ENCODE data around the gene ANKEF1. TPM values are rescaled to one million over a fixed set of nuclear protein-coding genes. Genes with fewer than 3 reads are reported as not detected.
A peak's percentile ranks its signal among the peaks of the same experiment; 100 is the strongest.

The ANKEF1 gene
- total RNA-seq (2014; rRNA removed; shearing (Covaris generic)), result 1.4 and 2.8 TPM in 2 replicates
- 1.5 and 1.8 TPM in 2 replicates for polyA plus RNA-seq (2015; cell fraction: cytosol; rRNA removed)
- 0.26 and 0.86 TPM in 2 replicates for polyA plus RNA-seq (2015; cell fraction: nucleus; rRNA removed)

DNA sequence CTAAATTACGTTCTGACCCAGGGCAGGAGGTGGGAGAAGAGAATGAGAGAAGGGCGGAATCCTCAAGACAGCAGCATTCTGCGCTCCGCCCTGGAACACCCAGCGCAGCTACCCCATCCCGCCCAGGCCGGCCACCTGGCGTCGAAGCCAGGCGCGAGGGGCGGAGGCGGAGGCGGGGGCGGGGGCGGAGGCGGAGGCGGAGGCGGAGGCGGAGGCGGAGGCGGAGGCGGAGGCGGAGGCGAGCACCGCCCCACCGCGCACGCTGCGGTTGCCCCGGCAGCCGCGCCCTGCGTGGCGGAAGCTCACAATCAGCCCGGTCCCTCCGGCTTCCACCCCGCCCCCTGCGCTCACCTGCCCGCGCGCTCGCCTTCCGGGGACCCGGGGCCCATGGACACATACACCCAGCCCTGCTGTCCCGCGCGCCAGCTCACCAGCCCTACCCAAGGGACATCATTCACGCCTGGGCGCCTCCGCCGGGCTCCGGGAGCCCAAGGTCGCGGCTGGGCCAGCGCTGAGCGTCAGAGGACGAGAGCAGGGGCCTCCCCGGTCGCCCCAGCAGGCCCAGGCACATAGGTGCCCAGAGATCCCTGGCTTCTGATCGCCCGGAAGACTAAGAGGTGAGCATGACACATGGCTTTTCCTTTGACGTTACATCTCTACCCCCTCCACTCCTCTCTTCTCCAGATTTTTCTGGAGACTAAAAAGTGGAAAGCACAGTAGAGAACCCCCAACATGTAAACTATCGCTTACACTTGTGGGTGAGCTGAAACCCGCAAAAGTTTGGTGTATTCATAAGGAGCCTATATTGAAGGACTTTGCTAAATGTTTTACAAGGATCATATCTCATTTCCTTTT is at the start of gene ANKEF1:
Gene ANKEF1 (plus strand): TSS at position 271 of the 855 bp plus-strand sequence. CDS start 3,315 bp downstream, outside the sequence.
- DNase-seq (ENCODE audit: low read depth, low spot score), result peak; percentile 66
- in situ Hi-C loops (cut with HindIII; ENCODE audit: low pct_unique_long_range_greater_than_20kb, low sequenced_read_pairs), result no loop called here

DNA sequence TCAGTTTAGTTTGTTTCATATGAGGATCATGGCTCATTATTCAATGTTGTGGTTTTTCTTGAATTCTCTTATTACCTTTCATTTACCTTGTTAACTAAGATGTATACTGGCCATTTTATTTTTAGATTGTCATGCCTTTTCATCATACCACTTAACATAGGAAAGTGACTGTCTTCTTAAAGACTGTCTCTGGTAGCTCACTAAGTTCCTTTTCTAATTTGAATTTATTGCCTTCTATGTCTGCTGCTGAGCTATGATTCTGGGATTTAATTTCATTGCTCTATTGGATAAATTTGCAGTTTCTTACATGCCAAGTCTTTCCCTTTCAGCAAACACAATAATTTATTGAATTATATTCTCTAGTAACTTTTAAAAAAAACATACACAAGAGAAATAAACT is 49.5 kb upstream of the ANKEF1 start:
- in situ Hi-C loops (cut with HindIII; ENCODE audit: low pct_unique_long_range_greater_than_20kb, low sequenced_read_pairs), result no loop called here
- no peak for DNase-seq (ENCODE audit: low read depth, low spot score)

DNA sequence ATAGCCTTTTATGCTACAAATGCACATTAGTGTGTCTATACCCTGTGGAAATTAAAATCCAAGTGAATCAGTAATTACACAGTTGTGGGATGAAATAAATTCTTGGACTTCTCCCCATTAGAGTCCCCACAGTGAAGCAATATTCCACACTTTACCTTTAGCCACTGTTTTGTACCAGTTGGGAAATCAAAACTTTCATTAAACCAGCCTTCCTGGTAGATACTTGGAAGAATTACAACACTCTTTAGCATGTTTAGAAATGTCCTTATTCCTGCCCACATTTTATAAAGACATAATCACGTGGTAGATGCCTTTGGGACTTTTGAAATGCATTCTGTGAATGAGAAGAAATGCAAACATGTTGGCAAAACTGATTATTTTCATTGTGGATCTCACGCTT is 49.0 kb upstream of the ANKEF1 start:
- DNase-seq (ENCODE audit: low read depth, low spot score), result no peak
- in situ Hi-C loops (cut with HindIII; ENCODE audit: low pct_unique_long_range_greater_than_20kb, low sequenced_read_pairs), result no loop called here

GRCh38 chr20:9989066-9989724 is 45.6 kb upstream of the ANKEF1 start:
- DNase-seq (ENCODE audit: low read depth, low spot score), result no peak
- in situ Hi-C loops (cut with HindIII; ENCODE audit: low pct_unique_long_range_greater_than_20kb, low sequenced_read_pairs), result no loop called here

DNA sequence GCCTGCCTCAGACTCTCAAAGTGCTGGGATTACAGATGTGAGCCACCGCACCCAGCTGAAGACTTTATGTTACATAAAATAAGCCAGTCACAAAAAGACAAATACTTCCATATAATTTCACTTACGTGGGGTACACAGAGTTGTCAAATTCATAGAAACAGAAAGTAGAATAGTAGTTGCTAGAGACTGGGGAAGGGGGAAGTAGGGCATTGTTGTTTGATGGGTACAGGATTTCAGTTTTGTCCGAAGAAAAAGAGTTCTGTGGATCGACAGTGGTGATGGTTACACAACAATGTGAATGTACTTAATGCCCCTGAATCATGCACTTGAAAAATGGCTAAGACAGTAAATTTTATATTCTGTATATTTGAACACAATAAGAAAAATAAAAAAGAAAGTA is 41.6 kb upstream of the ANKEF1 start:
- DNase-seq (ENCODE audit: low read depth, low spot score), result no peak
- in situ Hi-C loops (cut with HindIII; ENCODE audit: low pct_unique_long_range_greater_than_20kb, low sequenced_read_pairs), result no loop called here

DNA sequence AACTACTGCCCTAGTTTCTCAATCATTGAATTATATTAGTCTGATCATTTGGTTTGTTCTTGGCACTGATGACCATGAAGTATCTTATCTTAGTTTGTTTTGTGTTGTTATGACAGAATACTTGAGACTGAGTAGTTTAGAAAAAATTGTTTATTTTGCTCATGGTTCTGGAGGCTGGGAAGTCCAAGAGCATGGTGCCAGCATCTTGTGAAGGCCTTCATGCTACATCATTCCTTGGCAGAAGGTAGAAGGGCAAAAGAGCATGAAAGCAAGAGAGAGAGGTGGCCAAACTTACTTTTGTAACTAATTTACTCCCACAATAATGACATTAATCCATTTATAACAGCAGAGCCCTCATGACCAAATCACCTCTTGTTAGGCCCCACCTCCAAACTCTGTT is 40.1 kb upstream of the ANKEF1 start:
- DNase-seq (ENCODE audit: low read depth, low spot score), result no peak
- in situ Hi-C loops (cut with HindIII; ENCODE audit: low pct_unique_long_range_greater_than_20kb, low sequenced_read_pairs), result no loop called here

- in situ Hi-C loops (cut with HindIII; ENCODE audit: low pct_unique_long_range_greater_than_20kb, low sequenced_read_pairs), result no loop called here
- no peak for DNase-seq (ENCODE audit: low read depth, low spot score)
Measured at GRCh38 chr20:9995510-9996272, 39.1 kb upstream of the ANKEF1 start.

GRCh38 chr20:9996944-9997343 is 37.8 kb upstream of the ANKEF1 start:
- in situ Hi-C loops (cut with HindIII; ENCODE audit: low pct_unique_long_range_greater_than_20kb, low sequenced_read_pairs), result no loop called here
- no peak for DNase-seq (ENCODE audit: low read depth, low spot score)

DNA sequence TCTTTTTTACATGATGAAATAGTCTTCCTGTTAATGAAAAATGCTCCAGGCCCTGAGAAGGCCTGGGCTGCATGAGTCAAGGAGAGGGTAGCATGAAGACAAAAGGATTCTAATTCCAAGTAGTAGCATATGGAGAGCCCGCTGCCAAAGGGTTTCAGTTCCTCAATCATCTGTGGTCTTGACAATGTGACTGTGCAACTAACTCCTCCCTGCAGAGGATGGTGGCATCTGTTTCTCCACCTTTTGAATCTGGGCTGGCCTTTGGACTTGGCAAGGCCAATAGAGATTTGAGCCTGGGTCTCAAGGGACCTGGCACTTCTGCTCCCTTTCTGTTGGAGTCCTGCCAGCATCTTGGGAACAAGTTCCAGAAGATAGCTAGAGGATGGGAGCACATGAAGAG is 35.1 kb upstream of the ANKEF1 start:
- no peak for DNase-seq (ENCODE audit: low read depth, low spot score)

GRCh38 chr20:10002866-10003265 is 31.9 kb upstream of the ANKEF1 start:
- DNase-seq (ENCODE audit: low read depth, low spot score), result no peak

More for the DNA sequence above, 35.1 kb upstream of the ANKEF1 start:
- in situ Hi-C loops (cut with HindIII; ENCODE audit: low pct_unique_long_range_greater_than_20kb, low sequenced_read_pairs), result no loop called here

GRCh38 chr20:10004900-10005299 is 29.9 kb upstream of the ANKEF1 start:
- in situ Hi-C loops (cut with HindIII; ENCODE audit: low pct_unique_long_range_greater_than_20kb, low sequenced_read_pairs), result no loop called here
- no peak for DNase-seq (ENCODE audit: low read depth, low spot score)

More at GRCh38 chr20:10002866-10003265, 31.9 kb upstream of the ANKEF1 start:
- in situ Hi-C loops (cut with HindIII; ENCODE audit: low pct_unique_long_range_greater_than_20kb, low sequenced_read_pairs), result no loop called here

GRCh38 chr20:10005885-10006284 is 28.9 kb upstream of the ANKEF1 start:
- no peak for DNase-seq (ENCODE audit: low read depth, low spot score)
- in situ Hi-C loops (cut with HindIII; ENCODE audit: low pct_unique_long_range_greater_than_20kb, low sequenced_read_pairs), result no loop called here

GRCh38 chr20:10006447-10007090 is 28.2 kb upstream of the ANKEF1 start:
- in situ Hi-C loops (cut with HindIII; ENCODE audit: low pct_unique_long_range_greater_than_20kb, low sequenced_read_pairs), result no loop called here
- DNase-seq (ENCODE audit: low read depth, low spot score), result no peak

- in situ Hi-C loops (cut with HindIII; ENCODE audit: low pct_unique_long_range_greater_than_20kb, low sequenced_read_pairs), result no loop called here
Measured at GRCh38 chr20:10007158-10007557, 27.6 kb upstream of the ANKEF1 start.

GRCh38 chr20:10007747-10008146 is 27.0 kb upstream of the ANKEF1 start:
- in situ Hi-C loops (cut with HindIII; ENCODE audit: low pct_unique_long_range_greater_than_20kb, low sequenced_read_pairs), result no loop called here
- no peak for DNase-seq (ENCODE audit: low read depth, low spot score)

More at GRCh38 chr20:10007158-10007557, 27.6 kb upstream of the ANKEF1 start:
- DNase-seq (ENCODE audit: low read depth, low spot score), result no peak

DNA sequence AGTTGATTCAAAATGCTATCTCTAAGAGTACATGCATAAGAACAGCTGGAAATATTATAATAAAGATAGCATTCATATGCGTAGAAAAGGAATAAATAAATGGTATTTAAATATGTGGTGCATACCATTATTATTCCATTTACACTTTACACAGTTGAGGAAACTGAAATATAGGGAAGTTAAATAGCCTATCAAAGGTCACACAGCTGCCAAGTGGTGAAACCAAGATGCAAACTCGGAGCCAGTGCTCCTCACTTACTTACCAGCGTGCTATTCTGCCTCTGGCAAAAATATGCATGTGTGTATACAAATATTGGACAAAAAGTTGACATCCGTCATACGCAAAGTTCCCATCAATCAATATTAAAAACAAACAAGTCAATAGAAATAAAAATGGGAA is 22.3 kb upstream of the ANKEF1 start:
- no peak for DNase-seq (ENCODE audit: low read depth, low spot score)
- in situ Hi-C loops (cut with HindIII; ENCODE audit: low pct_unique_long_range_greater_than_20kb, low sequenced_read_pairs), result no loop called here

DNA sequence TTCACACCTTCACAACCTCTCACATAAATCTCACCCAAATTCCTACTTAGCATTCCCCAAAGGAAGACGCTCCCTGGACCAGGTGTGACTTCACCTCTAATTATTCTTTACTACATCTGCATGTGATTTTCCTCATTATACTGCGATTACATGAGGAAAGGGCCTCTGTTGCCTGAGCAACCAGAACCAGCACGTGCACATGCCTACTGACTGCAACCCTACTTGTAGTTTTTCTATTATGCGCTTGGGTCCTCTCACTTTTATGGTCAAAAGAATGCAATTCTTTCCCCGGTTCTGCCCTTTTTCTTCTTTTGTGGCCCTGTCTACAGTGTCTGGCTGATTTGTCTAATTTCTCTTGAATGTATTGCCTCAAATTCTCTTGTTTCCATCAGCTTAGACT is 20.4 kb upstream of the ANKEF1 start:
- in situ Hi-C loops (cut with HindIII; ENCODE audit: low pct_unique_long_range_greater_than_20kb, low sequenced_read_pairs), result no loop called here
- DNase-seq (ENCODE audit: low read depth, low spot score), result no peak

- in situ Hi-C loops (cut with HindIII; ENCODE audit: low pct_unique_long_range_greater_than_20kb, low sequenced_read_pairs), result no loop called here
- DNase-seq (ENCODE audit: low read depth, low spot score), result no peak
Measured at GRCh38 chr20:10020937-10021336, 13.8 kb upstream of the ANKEF1 start.
